GM23338 (cell line): Measurements from ENCODE around the gene NSL1. TPM values are rescaled to one million over a fixed set of nuclear protein-coding genes. Genes with fewer than 3 reads are reported as not detected.

ENCODE experiments used
- CREB1 ChIP-seq: fragments of 250-450 bp; sonication (Bioruptor Pico); IDR thresholded peaks from 2 replicates; pipeline ENCODE4 v1.5.0; 2020; ENCODE audit warnings: low read depth, mild to moderate bottlenecking, moderate library complexity
- CTCF ChIP-seq, 2 experiments: fragments of 200-600 bp in 1 of 2; sonication (generic) in 1 of 2; conservative IDR thresholded peaks; 2 replicates each; pipeline versions ENCODE4 v1.5.1 to v1.6.1; 2016 to 2017; ENCODE audit warnings: antibody characterized with exemption in 2 of 2, low read depth in 2 of 2, mild to moderate bottlenecking in 2 of 2, moderate library complexity in 1 of 2
- ETS1 ChIP-seq: IDR thresholded peaks from 2 replicates; pipeline ENCODE4 v1.6.1; 2016; ENCODE audit warnings: antibody characterized with exemption
- JUNB ChIP-seq: IDR thresholded peaks from one replicate; pipeline ENCODE4 v1.6.1; 2016; ENCODE audit warnings: antibody characterized with exemption; ENCODE audit not compliant: unreplicated experiment
- NANOG ChIP-seq: IDR thresholded peaks from 2 replicates; pipeline ENCODE4 v1.6.1; 2016; ENCODE audit warnings: antibody characterized with exemption, borderline replicate concordance
- REST ChIP-seq: IDR thresholded peaks from one replicate; pipeline ENCODE4 v1.6.1; 2018; ENCODE audit warnings: antibody characterized with exemption; ENCODE audit not compliant: unreplicated experiment
- ZNF462 ChIP-seq: fragments of 250-450 bp; sonication (Bioruptor Pico); IDR thresholded peaks from 2 replicates; pipeline ENCODE4 v1.5.0; 2020; ENCODE audit warnings: mild to moderate bottlenecking, moderate library complexity
- polyA plus RNA-seq: library from polyadenylated mRNA; unstranded; fragments of >200 nt; fragmentation: Nextera tagmentation; extraction: Ambion mirVana; gene quantifications from 2 replicates; pipeline ENCODE4 v1.2.1, GENCODE V29; 2016
- total RNA-seq: library from RNA; depleted of rRNA; stranded (reverse); fragments of >200 nt; shearing (Covaris generic); gene quantifications from 2 replicates; pipeline ENCODE4 v1.2.3, GENCODE V29; 2014

The NSL1 gene
- total and polyA plus RNA-seq, 2 experiments from 2014 or later: 96.8 to 102 TPM

- TF ChIP-seq ZNF462 (CRISPR knock-in tag) (no peak), CTCF (conservative IDR thresholded peaks at IDR 0.05; ENCODE audit: low read depth in 2 of 2) (no peak), JUNB (no peak), CREB1 (CRISPR knock-in tag) (no peak), NANOG (no peak), ETS1 (no peak), REST (no peak)
Measured at GRCh38 chr1:212689196-212689725, 102.3 kb downstream of the NSL1 start (continued).
